Activated CD8-positive, alpha-beta memory T cell treated with anti-CD3 and anti-CD28 coated beads, Interleukin-2, amount 50 U/mL, for 48 hours (primary cell): ENCODE measurements around the gene TRIM47.

ENCODE experiments used
- DNase-seq: peaks from one replicate; pipeline ENCODE4 v3.0.0-alpha.2; 2020

Gene TRIM47

DNA sequence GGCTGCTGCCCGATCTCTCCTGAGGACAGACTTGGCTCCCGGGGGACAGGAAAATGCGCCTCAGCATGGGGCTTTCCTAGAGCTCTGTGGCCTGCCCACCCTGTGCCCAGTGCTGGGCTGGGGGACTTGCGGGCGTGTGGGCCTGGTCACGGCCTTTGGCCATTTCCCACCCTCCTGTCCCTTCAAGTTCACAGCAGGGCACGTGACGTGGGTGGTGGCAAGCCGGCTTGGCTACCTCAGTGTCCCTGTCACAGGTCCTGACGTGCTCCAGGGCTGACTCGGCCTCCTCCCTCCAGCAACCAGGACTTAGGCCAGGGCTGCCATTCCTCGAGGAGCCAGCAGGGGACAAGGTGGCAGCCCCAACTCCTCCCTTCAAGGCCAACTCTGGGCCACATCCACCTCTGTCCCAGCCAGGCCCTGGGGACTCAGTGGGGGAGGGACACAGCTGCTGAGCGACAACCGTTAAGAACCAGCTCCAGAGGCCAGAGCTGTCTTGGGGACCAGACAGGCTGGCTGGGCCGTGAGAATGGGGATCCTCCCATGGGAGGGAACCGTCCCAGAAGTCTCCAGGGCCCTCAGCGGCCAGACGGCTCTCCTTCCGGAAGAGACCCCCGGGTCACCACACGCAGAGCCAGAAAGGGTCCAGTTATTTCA lies 33.2 kb downstream of the TRIM47 start:
- DNase-seq, result peak; percentile 84

DNA sequence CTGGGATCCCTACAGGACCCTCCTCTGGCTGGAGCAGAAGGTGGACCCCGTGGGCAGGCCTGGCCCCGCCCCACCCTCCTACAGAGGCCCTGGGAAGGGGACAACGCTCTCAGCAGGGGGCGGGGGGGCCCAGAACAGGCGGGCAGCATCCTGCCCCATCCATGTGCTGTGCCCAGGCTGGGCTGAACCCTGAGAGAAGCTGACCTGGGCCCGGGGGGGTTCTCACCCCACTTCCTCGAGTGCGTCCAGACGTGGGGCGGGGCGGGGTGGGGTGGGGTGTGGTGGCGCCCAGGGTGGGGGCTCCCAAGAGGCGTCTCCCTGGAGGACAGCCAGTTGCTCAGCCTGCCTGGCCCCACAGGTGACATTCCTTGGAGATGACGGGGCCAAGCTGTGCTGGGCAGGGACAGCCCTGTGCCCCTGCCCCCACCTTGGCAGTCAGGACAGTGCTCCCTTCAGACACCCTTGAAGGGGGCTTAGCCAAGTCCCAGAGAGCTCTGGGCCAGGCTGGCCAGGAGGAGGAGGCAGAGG lies 33.8 kb downstream of the TRIM47 start:
- no peak for DNase-seq

DNA sequence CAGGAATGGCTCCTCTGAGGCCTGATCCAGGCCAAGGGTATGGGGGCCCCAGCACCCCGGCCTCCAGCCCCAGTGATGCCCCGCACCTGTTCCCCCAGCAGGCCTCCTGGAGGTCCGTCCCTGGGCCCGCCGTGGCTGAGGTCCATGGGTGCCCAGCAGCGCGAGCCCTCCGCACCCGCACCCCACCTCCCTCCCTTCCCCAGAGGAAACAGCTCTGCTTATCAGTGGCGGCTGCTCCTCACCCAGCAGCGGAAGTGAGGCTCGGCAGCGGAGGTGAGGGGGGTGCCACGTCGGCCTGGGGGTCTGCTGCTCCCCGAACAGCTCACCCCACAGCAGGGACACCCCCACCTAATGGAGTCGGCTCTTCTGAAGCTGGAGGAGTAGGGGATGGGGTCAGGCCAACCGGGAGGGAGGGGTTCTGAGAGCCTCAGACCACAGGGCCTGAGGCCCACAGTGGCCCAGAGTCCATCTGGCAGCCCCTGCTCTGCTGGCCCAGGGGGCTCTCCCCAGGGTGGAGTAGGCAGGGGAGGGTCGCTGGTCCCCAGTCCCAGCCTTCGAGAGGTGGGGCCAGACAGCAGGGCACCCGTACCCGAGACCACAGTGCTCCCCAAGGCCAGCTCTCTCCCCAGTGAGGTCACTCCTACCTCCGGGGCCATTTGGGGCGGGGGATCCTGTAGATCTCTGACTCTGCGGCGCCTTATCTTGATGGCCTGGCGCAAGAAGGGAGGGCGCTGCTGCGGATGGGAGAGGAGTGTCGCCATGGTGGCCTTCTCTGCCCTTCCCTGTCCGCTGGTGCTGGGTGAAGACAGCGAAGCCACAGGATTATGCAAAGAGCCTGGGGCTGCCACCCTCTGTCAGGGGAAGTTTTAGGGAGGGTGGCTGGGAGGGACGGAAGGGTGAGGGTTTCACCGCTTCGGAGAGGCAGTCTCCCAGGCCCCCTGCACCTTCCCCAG lies 34.5 kb downstream of the TRIM47 start, which contains the start of gene UNC13D:
TSS of gene UNC13D (minus strand) at position 828 of the 953 bp plus-strand sequence. CDS start at position 761, 67 bp downstream.
- peak; percentile 84 for DNase-seq

DNA sequence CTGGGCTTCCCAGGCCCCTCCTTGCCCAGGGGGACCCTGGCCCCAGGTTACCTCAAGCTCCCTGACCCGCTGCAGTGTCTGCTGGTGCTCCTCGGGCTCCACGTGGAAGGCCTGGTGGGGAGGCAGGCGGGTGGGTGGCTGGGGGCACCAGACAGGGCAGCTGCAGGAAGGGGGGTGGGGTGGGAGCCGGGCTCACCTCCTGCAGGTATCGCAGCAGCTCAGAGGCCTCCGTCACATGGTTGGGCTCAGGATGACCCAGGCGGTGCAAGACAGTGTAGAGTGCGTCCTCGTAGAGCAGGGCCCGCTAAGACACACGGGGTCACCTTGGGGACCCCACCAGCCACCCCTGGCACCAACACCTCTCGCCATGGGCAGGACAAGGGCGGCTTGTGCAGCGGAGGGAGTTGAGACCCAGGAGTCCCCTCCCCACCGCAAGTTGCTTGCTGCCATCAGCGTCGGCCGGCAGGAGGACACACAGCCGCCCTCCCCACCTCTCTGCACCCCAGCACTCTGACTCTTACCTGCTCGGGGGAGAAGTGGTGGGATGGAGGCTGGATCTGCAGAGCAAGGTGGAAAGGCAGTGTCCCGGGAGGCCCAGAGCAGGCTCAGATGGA lies 35.3 kb downstream of the TRIM47 start:
- no peak for DNase-seq

DNA sequence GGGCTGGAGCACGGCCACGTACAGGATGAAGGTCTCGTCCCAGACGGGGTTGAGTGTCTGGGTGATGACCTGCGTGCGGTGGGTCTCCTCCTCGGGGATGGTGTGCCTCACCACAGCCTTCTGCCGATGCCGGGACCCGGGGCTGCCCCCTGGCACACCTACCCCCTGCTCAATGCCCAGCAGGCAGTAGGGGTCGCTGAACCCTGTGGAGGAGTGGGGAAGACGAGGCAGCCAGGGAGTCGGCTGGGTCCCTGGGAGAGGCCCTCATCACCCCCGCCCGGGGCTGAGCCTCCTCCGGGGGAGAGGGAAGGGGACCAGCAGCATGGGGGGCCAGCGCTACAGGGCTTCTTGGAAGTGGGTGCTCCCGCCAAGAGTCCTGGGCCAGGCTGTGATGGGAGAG lies 36.0 kb downstream of the TRIM47 start:
- DNase-seq, result no peak

DNA sequence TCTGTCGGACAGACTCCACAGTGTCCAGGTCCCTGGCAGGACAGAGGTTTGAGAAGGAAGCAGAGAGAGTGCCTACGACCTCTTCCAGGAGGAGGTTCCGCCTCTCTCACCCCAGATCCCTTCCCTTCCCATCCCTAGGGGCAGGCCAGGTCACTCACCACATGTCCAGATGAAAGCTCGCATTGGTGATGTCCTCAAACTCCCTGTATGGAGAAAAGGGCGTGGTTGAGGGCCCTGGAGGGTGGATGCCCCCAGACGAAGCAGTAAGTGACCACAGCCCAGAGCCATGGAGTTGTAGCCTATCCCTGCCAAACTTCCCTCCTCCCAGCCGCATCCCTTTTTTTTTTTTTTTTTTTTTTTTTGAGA lies 37.6 kb downstream of the TRIM47 start:
- DNase-seq, result no peak

DNA sequence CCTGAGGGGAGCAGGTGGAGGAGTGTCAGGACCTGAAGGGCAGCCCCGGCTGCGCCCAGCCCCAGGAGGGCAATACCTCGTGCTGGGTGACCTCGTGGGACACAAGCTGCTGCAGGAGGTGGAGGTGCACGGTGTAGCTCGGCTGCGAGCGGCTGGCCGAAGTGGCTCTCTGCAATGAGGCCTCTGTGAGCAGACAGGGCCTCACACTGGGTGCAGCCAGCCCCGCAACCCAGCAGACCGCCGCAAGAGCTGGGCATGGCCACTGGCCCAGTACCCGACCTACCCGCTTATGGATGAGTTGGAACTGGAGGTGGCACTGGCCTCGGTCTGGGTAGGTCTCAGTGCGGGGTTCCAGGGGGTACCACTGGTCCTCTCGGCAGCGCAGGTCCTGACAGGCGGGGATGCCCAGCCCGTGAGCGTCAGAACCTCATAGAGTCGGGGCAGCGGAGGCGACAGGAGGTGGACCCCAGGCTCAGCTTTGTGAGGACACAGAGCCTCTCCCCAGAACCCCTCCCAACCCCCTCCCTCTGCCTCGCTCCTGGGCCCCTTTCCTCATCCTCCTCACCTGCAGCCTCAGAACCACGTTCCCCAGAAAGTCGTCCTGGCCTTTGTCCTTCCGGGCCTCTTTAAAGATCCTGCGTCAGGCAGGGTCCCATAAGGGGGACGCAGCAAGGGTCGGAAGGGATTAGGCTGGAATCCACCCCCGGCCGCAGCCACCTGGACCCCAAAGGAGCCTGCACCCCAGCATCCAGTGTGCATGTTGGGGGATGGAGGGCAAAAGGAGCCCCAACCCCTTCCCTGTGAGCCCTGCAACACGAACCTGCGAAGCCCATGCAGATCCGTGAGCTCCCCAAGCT lies 38.2 kb downstream of the TRIM47 start:
- DNase-seq, result no peak

DNA sequence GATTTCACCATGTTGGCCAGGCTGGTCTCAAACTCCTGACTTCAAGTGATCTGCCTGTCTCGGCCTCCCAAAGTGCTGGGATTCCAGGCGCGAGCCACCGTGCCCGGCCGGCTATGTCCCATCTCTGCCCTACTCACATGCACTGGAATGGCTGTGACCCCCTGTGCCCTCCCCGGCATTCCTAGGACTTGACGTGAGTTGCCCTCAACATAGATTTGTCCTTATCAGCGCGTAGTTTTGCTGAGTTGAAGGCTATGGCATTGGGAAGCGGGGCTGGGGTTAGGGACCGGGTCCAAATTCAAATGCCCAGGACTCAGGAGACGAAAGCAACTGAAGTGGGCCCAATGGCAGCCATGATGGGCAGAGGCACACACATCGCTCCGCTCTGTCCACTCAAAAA lies 40.0 kb downstream of the TRIM47 start:
- DNase-seq, result no peak

DNA sequence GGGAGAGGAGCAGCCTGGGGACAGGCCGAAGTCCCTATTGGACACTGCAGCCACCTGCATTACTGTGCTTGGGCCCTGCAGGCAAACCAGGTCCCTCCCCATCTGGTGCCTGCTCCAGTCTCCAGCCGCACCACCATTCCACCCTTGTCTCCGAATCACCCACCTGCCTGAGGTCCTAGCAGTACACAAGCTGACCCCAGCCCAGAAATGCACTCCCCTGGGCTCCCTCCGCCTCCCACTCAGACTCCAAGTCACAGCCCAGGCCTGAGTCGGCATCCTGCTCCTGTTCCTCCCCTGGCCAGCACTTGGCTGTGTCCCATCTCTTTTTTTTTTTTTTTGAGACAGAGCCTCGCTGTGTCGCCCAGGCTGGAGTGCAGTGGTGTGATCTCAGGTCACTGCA lies 40.5 kb downstream of the TRIM47 start:
- no peak for DNase-seq

DNA sequence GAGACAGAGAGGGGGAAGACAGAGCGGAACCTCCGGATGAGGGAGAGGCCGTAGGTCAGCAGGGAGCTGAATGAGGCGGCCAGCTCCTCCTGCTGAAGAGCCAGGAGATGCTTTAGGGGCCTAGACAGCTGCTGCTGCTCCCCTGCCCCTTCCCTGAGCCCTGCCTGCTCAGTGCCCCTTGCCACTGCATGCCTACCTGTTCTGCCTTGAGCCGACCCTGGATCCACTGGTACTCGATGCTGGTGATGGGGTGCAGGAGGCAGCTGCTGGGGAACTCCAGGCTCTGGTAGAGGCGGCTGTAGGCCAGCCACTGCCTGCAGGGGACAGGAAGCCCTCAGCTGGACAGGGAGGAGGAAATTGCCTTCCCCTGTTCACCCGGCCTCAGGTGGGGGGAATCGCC lies 41.8 kb downstream of the TRIM47 start:
- DNase-seq, result no peak

DNA sequence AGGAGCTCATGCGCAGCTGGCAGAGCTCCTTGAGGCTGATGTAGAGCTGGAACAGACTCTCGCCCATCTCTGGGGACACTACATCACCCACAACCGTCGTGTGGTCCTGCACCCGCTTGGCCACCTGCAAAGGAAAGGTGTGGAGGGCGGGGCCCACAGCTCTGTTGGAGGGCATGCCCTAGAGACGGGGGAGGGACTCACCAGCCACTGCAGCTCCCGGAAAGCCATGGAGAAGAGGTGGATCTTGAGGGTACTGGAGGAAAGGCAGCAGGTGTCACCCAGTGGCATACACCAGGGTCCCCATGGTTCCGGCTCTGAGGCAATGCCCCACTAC lies 42.8 kb downstream of the TRIM47 start:
- DNase-seq, result no peak

DNA sequence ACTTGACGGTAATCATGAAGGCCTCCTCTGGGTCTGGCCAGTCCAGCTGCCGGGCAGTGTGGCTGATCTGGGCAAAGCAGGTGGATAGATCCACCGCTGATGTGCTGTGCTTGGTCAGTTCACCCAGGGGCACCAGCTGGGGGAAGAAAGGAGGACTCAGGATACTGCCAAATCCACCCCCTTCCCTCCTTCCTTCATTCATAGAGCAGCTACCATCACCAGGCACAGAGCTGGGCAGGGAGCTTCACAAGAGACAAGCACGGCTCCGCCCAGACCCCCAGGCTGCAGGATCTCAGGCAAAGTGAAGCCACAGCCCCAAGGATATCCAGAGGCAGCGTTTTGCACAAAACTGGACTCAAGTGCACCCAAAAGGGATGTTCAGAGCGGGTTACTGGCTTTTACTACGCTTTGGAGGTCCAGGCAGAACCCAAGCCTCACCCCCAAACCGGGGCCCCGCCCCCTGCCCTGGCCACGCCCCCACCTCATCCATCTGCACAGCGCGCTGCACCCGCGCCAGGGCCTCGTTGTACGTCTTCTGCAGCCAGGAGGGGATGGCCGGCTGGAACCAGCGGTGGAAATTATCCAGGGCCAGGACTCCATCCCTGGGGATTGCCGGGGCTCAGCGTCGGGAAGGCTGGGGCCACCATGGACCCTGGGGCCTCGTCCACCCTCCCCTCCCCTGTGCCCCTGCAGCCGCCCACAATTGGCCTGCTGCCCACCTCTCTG lies 43.3 kb downstream of the TRIM47 start:
- no peak for DNase-seq

DNA sequence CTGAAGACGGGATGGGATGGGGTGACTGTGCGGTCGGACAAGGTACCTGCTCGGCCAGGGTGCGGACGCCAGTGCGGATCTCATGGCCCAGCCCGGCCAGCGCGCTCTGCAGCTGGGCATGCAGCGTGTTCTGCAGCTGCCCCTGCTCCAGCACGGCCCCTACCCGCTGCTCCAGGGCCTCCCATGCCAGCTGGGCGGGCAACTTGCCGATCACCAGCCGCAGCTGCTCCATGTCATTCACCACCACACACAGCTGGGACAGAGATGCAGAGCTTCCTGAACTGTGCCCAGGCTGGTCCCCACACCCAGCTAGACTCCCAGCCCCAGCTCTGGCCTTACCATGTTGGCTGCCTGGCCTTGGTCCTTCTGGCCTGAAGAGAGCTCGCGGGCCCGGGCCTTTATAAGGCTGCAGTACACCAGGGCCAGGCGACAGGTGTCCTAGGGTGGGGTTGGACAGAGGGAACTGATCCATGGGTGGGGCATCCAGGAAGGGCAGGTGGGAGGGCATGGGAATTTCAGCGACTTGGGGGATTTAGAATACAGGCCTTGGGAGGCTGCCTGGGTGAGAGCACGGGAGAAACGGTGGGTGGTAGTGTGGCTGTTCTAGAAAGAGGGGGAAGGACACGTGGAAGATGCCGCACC lies 44.0 kb downstream of the TRIM47 start:
- no peak for DNase-seq

DNA sequence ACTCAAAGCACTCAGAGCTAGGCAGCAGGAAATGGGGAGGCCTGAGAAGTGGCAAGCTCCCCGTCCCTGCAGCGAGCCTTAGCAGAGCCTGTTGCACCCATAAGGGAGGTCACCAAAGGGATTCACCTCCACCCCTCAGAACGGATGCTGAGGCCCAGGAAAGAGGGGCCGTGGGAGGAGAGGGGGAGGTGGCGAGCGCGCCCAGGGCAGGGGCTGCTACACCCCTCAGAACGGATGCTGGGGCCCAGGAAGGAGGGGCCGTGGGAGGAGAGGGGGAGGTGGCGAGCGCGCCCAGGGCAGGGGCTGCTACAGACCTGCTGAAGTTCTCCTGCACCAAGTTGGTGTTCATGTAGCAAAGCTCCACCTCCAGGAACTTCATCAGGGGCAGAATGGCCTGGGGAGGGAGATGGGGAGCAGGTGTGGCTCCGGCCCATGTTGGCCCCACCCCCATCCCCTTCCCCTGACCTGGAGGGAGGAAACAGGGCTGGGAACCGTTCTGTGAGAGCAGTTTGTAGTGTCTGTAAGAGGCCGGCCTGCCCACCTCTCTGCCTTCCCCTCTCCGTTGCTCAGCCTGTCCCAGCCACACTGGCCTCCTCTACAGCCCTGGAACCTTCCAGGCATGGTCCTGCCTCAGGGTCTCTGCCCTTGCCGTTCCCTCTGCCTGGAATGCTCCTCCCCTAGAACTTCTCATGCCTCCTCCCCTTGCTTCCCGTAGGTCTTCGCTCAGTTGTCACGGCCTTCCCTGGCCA lies 45.6 kb downstream of the TRIM47 start:
- DNase-seq, result no peak

DNA sequence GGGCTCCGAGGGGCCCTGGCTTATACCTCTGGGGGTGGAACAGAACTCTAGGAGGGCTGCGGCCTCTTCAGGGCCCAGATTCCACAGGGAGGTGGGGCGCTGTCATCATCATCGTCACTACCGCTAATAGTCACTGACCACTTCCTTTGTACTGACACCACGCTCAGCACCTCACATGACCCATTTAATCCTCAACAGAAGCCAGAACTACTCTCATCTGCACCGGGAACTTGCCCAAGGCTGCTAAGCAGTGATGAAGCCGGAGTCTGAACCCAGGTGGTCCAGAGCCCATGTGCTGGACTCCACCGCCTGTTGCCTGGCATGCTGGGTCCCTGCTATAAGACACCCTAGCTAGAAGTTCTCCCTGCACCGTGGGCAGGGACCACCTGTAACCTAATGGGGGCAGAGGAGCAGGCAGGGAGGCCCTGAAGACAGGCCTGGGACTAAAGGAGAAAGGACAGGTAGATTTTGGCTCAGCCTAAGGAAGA lies 46.2 kb downstream of the TRIM47 start:
- DNase-seq, result no peak

DNA sequence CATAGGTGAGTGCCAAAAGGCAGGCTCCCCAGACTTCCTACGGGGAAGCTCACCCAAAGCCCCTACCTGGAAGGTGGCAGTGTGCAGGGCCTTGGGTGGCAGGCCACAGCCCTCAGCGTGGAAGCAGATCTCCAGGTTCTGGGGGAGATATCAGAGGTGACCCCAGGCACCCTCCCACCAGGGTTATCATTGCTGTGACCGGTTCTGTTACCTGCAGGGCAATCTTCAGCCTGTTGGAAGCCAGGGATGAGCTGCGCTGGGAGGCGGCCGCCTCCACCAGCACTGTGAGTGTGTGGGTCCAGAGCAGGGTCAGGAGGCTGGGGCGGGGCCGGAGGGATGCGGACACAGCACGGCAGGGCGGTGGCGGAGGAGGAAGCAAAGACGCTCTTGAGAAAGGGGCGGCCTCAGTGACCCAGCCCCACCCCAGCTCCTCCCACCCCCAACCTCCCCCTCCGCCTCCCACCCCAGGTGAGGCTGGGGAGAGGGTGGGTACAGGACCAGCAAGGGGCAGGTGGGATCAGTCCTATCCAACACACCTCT lies 47.3 kb downstream of the TRIM47 start:
- no peak for DNase-seq

DNA sequence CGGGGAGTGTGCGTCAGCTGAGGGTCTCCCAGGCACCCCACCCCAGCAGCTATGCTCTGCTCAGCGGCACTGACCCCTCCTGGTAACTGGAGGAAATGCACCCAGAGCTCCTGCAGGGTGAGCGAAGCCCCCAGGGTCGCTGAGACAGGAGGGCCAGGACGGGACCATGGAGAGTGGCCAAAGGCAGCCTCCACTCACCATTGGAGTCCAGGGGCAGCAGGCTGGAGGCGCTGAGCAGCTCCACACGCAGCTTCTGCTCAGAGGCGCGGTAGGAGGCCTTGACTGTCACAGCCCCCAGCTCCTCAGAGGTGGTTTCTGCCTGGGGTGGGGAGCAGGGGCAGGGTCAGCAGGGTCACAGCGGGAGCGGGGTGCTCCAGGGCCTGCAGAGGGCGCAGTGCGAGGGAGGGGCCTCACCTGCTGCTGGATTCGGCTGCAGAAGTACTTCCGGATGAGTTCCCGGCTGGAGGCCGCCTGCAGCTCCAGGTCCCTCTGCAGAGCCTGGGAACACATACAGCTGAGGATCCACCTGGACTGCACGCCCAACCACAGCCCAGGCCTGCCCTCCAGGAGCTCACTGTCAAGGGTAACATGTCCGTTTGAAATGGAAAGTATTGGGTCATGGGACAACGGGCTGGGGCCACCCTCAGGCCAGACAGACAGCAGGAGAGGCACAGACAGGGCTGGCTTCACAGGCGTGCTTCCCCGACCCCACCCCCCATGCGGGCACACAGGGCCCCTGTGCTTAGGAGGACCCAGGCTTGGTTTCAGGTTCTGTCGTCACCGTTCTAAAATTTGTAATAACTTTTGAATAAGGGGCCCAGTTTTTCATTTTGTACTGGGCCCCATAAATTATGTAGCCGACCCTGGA lies 48.0 kb downstream of the TRIM47 start:
- DNase-seq, result peak; percentile 74

DNA sequence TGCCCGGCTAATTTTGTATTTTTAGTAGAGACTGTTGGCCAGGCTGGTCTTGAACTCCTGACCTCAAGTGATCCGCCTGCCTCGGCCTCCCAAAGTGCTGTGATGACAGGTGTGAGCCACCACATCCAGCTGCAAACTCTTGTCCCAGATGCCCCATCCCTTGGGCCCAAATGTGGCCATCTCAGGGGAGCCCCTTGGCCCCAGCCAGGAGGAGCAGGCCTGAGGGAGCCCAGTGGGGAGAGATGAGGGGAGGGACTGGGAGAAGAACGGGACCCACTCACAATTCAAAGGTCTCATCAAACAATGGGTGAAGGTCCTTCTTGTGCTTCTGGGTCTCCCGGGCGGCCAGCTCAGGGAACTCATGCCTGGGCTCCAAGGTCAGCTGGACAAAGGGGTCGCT lies 48.6 kb downstream of the TRIM47 start:
- no peak for DNase-seq

DNA sequence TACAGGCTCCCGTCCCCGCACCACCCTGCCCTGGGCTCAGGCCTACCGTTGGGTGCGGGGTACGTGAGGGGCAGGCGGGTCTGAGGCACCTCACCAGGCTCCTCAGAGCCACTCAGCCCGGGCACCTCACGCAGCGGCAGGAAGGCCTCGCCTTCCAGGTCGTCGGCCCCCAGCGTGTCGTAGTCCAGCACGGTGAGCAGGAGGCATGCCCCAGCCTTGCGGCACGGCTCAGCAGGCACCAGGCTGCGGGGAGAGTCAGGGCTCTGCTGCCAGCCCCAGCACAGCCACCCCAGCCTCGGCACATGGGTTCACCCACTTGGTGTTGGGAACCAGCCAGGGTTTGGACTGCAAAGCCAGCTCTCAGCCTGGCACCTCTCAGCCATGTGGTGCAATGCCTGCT lies 49.6 kb downstream of the TRIM47 start:
- DNase-seq, result no peak
